ENCODE results near the gene SCYGR3. TPM values are rescaled to one million over a fixed set of nuclear protein-coding genes. Genes with fewer than 3 reads are reported as not detected.

Gene SCYGR3
- total RNA-seq, 1 experiment from 2014 or later, result not detected

- no peak overlapping the region for H4K91ac ChIP-seq (ENCODE audit: insufficient read length, low read depth, low read length)
- no peak overlapping the region for H2BK20ac ChIP-seq (ENCODE audit: low read depth, low read length, poor library complexity, severe bottlenecking)
- no peaks in the 10 kb centered on the region for H3K27me3 ChIP-seq (ENCODE audit: insufficient read depth, low read length)
- H3K79me1 ChIP-seq (ENCODE audit: insufficient read depth, low read depth, low read length, poor library complexity, severe bottlenecking), result no peaks in the 10 kb centered on the region
- Mint-ChIP-seq H3K36me3 (ENCODE audit: insufficient read depth in 1 of 3, low read depth in 3 of 3) (no peaks in the 10 kb centered on the region; a peak in 1 of 7 replicates), H3K4me1 (no peaks in the 10 kb centered on the region), H3K9me3 (no peaks in the 10 kb centered on the region), H3K27me3 (ENCODE audit: low read depth) (peaks cover 2% of the 10 kb centered on the region; the same call in 1 of the 2 replicates), H3K4me3 (no peak overlapping the region), H3K27ac (no peak overlapping the region; a peak in 1 of 7 replicates)
- no peak overlapping the region for H4K8ac ChIP-seq (replicated peaks; ENCODE audit: insufficient read length, low read depth, low read length)
- no peaks in the 10 kb centered on the region for H3K9me3 ChIP-seq (ENCODE audit: control insufficient read depth, low read depth, low read length)
- no peak overlapping the region for H3K23ac ChIP-seq (ENCODE audit: insufficient read length, low read depth, low read length)
- DNase-seq, result no peak
- no peak overlapping the region for H3K27ac ChIP-seq (ENCODE audit: insufficient read length, low read depth, low read length)
- no peak overlapping the region for H3T11ph ChIP-seq (ENCODE audit: low read length)
- H3K79me2 ChIP-seq (ENCODE audit: insufficient read depth, low read length), result no peaks in the 10 kb centered on the region
- no peaks in the 10 kb centered on the region for H3K4me1 ChIP-seq (ENCODE audit: insufficient read depth, low read length)
- H3K4ac ChIP-seq (ENCODE audit: low read depth, low read length), result no peak overlapping the region
- H3K23me2 ChIP-seq (ENCODE audit: insufficient read length, low read depth, low read length, poor library complexity, severe bottlenecking), result no peaks in the 10 kb centered on the region
- no peaks in the 10 kb centered on the region for H4K20me1 ChIP-seq (ENCODE audit: control insufficient read depth, insufficient read depth, insufficient read length)
- no peak overlapping the region for H3K9ac ChIP-seq (ENCODE audit: extremely low read depth, insufficient read length, low read length)
- no peak for TF ChIP-seq CTCF (conservative IDR thresholded peaks at IDR 0.05)
- no CpG with 5 or more reads among the region's 1 CpG for WGBS (ENCODE audit: extremely low coverage, insufficient read length, low lambda C conversion rate)
- H2BK12ac ChIP-seq (ENCODE audit: insufficient read length, low read depth, low read length), result no peak overlapping the region
- H2BK15ac ChIP-seq (ENCODE audit: low read depth, low read length), result no peak overlapping the region
- no peak overlapping the region for H3K4me2 ChIP-seq (ENCODE audit: insufficient read depth, insufficient read length, low read length)
- no peak overlapping the region for H3K56ac ChIP-seq (ENCODE audit: insufficient read length, low read depth, low read length)
- no peak overlapping the region for H2AFZ ChIP-seq (ENCODE audit: low read length)
- H3K18ac ChIP-seq (ENCODE audit: insufficient read length, low read depth, low read length), result no peak overlapping the region
- no peak overlapping the region for H2BK5ac ChIP-seq (ENCODE audit: insufficient read length, low read length)
- no peak overlapping the region for H2AK5ac ChIP-seq (ENCODE audit: insufficient read length, low read length)
- H4K5ac ChIP-seq (ENCODE audit: insufficient read length, low read depth, low read length), result no peak overlapping the region
- no peak overlapping the region for H3K14ac ChIP-seq (ENCODE audit: insufficient read depth, low read length)
- H2BK120ac ChIP-seq (ENCODE audit: low read depth, low read length, poor library complexity, severe bottlenecking), result no peak overlapping the region
Observed at GRCh38 chr2:227606476-227606875, 8.2 kb downstream of the SCYGR3 start.
